Spleen (tissue), 11 donors: ENCODE data around the gene DCP2. TPM values are rescaled to one million over a fixed set of nuclear protein-coding genes. Genes with fewer than 3 reads are reported as not detected.

Source experiments
- DNase-seq: peaks from one replicate; pipeline ENCODE4 v3.0.0-alpha.2; 2020
- H3K27ac ChIP-seq, 8 donors: fragments of 200-600 bp; sonication (generic) in 7 of 8; 1 replicate in 4 of 8; 2 replicates in 4 of 8; pipeline versions ENCODE4 v1.5.0 to v1.8.0; 2016 to 2021; ENCODE audit warnings: inconsistent platforms in 4 of 8, mild to moderate bottlenecking in 4 of 8, moderate library complexity in 1 of 8
- H3K27me3 ChIP-seq, 7 donors: fragments of 200-600 bp; sonication (generic) in 6 of 7; replicated peaks in 1 of 7; 1 replicate in 4 of 7; 2 replicates in 3 of 7; pipeline versions ENCODE4 v1.5.0 to v1.8.0; 2016 to 2021; ENCODE audit warnings: inconsistent platforms in 3 of 7, mild to moderate bottlenecking in 1 of 7
- H3K36me3 ChIP-seq, 6 donors: fragments of 200-600 bp; sonication (generic) in 5 of 6; 1 replicate in 4 of 6; 2 replicates in 2 of 6; pipeline versions ENCODE4 v1.5.0 to v1.8.0; 2016 to 2021; ENCODE audit warnings: inconsistent platforms in 2 of 6
- H3K4me1 ChIP-seq, 6 donors: fragments of 200-600 bp; sonication (generic) in 5 of 6; 1 replicate in 3 of 6; 2 replicates in 3 of 6; pipeline versions ENCODE4 v1.5.0 to v1.8.0; 2016 to 2021; ENCODE audit warnings: inconsistent platforms in 3 of 6
- H3K4me3 ChIP-seq, 8 donors: fragments of 200-600 bp; sonication (generic) in 7 of 8; 1 replicate in 4 of 8; 2 replicates in 4 of 8; pipeline versions ENCODE4 v1.5.0 to v1.8.0; 2016 to 2021; ENCODE audit warnings: inconsistent platforms in 4 of 8, mild to moderate bottlenecking in 4 of 8, moderate library complexity in 2 of 8
- H3K9me3 ChIP-seq, 8 donors: fragments of 200-600 bp; sonication (generic) in 7 of 8; 1 replicate in 4 of 8; 2 replicates in 4 of 8; pipeline versions ENCODE4 v1.5.0 to v1.8.0; 2016 to 2021; ENCODE audit warnings: inconsistent platforms in 4 of 8
- POLR2A ChIP-seq, 3 donors: fragments of 450-650 bp; IDR thresholded peaks; one replicate each; pipeline ENCODE4 v1.5.1; 2017; ENCODE audit warnings: antibody characterized with exemption in 3 of 3, mild to moderate bottlenecking in 1 of 3
- POLR2AphosphoS5 ChIP-seq, 3 donors: sonication (generic); formaldehyde crosslinking; IDR thresholded peaks; one replicate each; pipeline ENCODE4 v1.5.1; 2017; ENCODE audit warnings: antibody characterized with exemption in 3 of 3
- WGBS, 5 donors: extraction: QIAGEN DNeasy Blood & Tissue Kit in 3 of 5; methylation state at CpG; one replicate each; pipeline versions ENCODE4 v1.1.5 to v1.1.7; 2013 to 2018; 5-methylcytosine and 5-hydroxymethylcytosine counted together
- intact Hi-C: fragments of 100-400 bp; cut with DNase I; formaldehyde crosslinking; loops from one replicate; pipeline ENCODE4 v1.15.0; 2023; ENCODE audit warnings: low total_unique reads
- polyA plus RNA-seq, 3 donors: library from polyadenylated mRNA; stranded (reverse); fragments of 200-250 nt; gene quantifications; one replicate each; pipeline ENCODE4 v1.2.1, GENCODE V29; 2013
- total RNA-seq, 7 donors: library from RNA; depleted of rRNA in 3 of 7; stranded (reverse); fragments of >200 nt in 3 of 7; fragmentation: NEBNext Ultra II Directional in 4 of 7; extraction: Animal tissue kit (Norgen Biotek cat#: 25700) in 4 of 7; gene quantifications; one replicate each; pipeline versions ENCODE4 v1.1.0 to v1.2.1, GENCODE V29; 2016 to 2021
- TF ChIP-seq, protein P1 (sequence below), 11 experiments: fragments of 200-600 bp in 7 of 11; fragments of 450-650 bp in 4 of 11; sonication (generic) in 4 of 11; IDR thresholded peaks in 8 of 11; conservative IDR thresholded peaks in 3 of 11; 1 replicate in 7 of 11; 2 replicates in 4 of 11; pipeline versions ENCODE4 v1.4.0 to v1.8.0; 2016 to 2021; ENCODE audit warnings: antibody characterized with exemption in 11 of 11, inconsistent platforms in 4 of 11, mild to moderate bottlenecking in 1 of 11
- donor health status: healthy with polysubstance abuse.
- donor health status: DM: no; HTN: no; CAD: no; lungs with moderate emphysema.
- donor health status: DM: no; HTN: no; CAD: no.
- donor health status: Bipolar disorder and iron deficiency.
- donor health status: healthy.
- donor health status: DM: no; HTN: no; CAD: no.
- donor health status: DM: yes; HTN: yes; CAD: no.

The DCP2 gene
- total and polyA plus RNA-seq, 10 donors: 17.5 to 110 (median 78.4) TPM

GRCh38 chr5:113056988-113057387, 80.4 kb downstream of the DCP2 start:
- H3K27me3 ChIP-seq: no peaks in the 10 kb centered on the region
- H3K36me3 ChIP-seq: peaks cover 0 to 11% (median 0%) of the 10 kb centered on the region in 6 donors
- peaks cover 0 to 3% (median 0%) of the 10 kb centered on the region in 6 donors for H3K4me1 ChIP-seq
- no peak overlapping the region for H3K4me3 ChIP-seq
- intact Hi-C loops: no loop called here
- 58 to 83% (median 65%) methylated on average over 5 of the region's 5 CpGs for WGBS, 5 donors
- no peak for TF ChIP-seq POLR2A (IDR thresholded peaks at IDR 0.05)
- TF ChIP-seq, protein P1, sequence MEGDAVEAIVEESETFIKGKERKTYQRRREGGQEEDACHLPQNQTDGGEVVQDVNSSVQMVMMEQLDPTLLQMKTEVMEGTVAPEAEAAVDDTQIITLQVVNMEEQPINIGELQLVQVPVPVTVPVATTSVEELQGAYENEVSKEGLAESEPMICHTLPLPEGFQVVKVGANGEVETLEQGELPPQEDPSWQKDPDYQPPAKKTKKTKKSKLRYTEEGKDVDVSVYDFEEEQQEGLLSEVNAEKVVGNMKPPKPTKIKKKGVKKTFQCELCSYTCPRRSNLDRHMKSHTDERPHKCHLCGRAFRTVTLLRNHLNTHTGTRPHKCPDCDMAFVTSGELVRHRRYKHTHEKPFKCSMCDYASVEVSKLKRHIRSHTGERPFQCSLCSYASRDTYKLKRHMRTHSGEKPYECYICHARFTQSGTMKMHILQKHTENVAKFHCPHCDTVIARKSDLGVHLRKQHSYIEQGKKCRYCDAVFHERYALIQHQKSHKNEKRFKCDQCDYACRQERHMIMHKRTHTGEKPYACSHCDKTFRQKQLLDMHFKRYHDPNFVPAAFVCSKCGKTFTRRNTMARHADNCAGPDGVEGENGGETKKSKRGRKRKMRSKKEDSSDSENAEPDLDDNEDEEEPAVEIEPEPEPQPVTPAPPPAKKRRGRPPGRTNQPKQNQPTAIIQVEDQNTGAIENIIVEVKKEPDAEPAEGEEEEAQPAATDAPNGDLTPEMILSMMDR (IDR thresholded peaks at IDR 0.05 in 8 of 11, conservative IDR thresholded peaks at IDR 0.05 in 3 of 11): no peak
- H3K27ac ChIP-seq: no peak overlapping the region
- no peak for DNase-seq
- H3K9me3 ChIP-seq: no peaks in the 10 kb centered on the region

- Histone ChIP-seq H3K36me3 (peaks cover 0 to 11% (median 0%) of the 10 kb centered on the region in 6 donors), H3K4me1 (peaks cover 0 to 9% (median 0%) of the 10 kb centered on the region in 6 donors), H3K27me3 (no peaks in the 10 kb centered on the region), H3K27ac (no peak overlapping the region), H3K4me3 (no peak overlapping the region), H3K9me3 (no peaks in the 10 kb centered on the region)
- DNase-seq: peak; percentile 47
- intact Hi-C loops: no loop called here
- WGBS, 5 donors: 87 to 96% (median 91%) methylated on average over 14 of the region's 14 CpGs
- TF ChIP-seq, protein P1 (IDR thresholded peaks at IDR 0.05 in 8 of 11, conservative IDR thresholded peaks at IDR 0.05 in 3 of 11): no peak
- TF ChIP-seq POLR2A (IDR thresholded peaks at IDR 0.05) (no peak), POLR2AphosphoS5 (IDR thresholded peaks at IDR 0.05) (no peak)
Measured at GRCh38 chr5:113057557-113057984, 81.0 kb downstream of the DCP2 start.

- H3K27me3 ChIP-seq: no peaks in the 10 kb centered on the region
- H3K4me3 ChIP-seq: no peak overlapping the region
- no peak for TF ChIP-seq POLR2AphosphoS5 (IDR thresholded peaks at IDR 0.05)
- TF ChIP-seq, protein P1 (IDR thresholded peaks at IDR 0.05 in 8 of 11, conservative IDR thresholded peaks at IDR 0.05 in 3 of 11): no peak
- H3K27ac ChIP-seq: no peak overlapping the region
- intact Hi-C loops: no loop called here
- peak; percentile 41 for DNase-seq
- H3K4me1 ChIP-seq: peaks cover 0 to 16% (median 0%) of the 10 kb centered on the region in 6 donors
- H3K9me3 ChIP-seq: no peaks in the 10 kb centered on the region
- WGBS, 5 donors: 87 to 92% (median 91%) methylated on average over 5 of the region's 5 CpGs
- H3K36me3 ChIP-seq: peaks cover 0 to 12% (median 0%) of the 10 kb centered on the region in 6 donors
Measured at GRCh38 chr5:113058269-113058668, 81.7 kb downstream of the DCP2 start.

GRCh38 chr5:113058706-113059226, 82.2 kb downstream of the DCP2 start:
- Histone ChIP-seq H3K27ac (no peak overlapping the region), H3K27me3 (no peaks in the 10 kb centered on the region), H3K4me1 (peaks cover 0 to 16% (median 0%) of the 10 kb centered on the region in 6 donors), H3K9me3 (no peaks in the 10 kb centered on the region), H3K4me3 (no peak overlapping the region), H3K36me3 (peaks cover 0 to 13% (median 0%) of the 10 kb centered on the region in 6 donors)
- TF ChIP-seq, protein P1 (IDR thresholded peaks at IDR 0.05 in 8 of 11, conservative IDR thresholded peaks at IDR 0.05 in 3 of 11): no peak
- TF ChIP-seq POLR2AphosphoS5 (IDR thresholded peaks at IDR 0.05): no peak
- TF ChIP-seq POLR2A (IDR thresholded peaks at IDR 0.05): no peak
- DNase-seq: no peak
- intact Hi-C loops: no loop called here
- WGBS, 5 donors: 53 to 62% (median 55%) methylated on average over 6 of the region's 6 CpGs
